Measurements from ENCODE around the gene HNRNPLL.
"Not testable (repeated sequence)": the region's sequence is repeated elsewhere in the genome, so short reads cannot be mapped to it uniquely, and the experiment has no call there.

Gene HNRNPLL

GRCh38 chr2:38546064-38546463 is 56.7 kb downstream of the HNRNPLL start:
- no peak for DNase-seq (ENCODE audit: low spot score)
- TF ChIP-seq CTCF (IDR thresholded peaks at IDR 0.05; ENCODE audit: borderline replicate concordance, control extremely low read depth, extremely low read depth, insufficient read depth, missing control alignments) = no peak
- in situ Hi-C loops (cut with MboI; ENCODE audit: low sequenced_read_pairs, unreplicated experiment) = no loop called here

GRCh38 chr2:38542248-38542631 is 60.5 kb downstream of the HNRNPLL start:
- in situ Hi-C loops (cut with MboI; ENCODE audit: low sequenced_read_pairs, unreplicated experiment); DNase-seq (ENCODE audit: low spot score): not testable (repeated sequence)

- in situ Hi-C loops (cut with MboI; ENCODE audit: low sequenced_read_pairs, unreplicated experiment) = no loop called here
- no peak for DNase-seq (ENCODE audit: low spot score)
- TF ChIP-seq CTCF (IDR thresholded peaks at IDR 0.05; ENCODE audit: borderline replicate concordance, control extremely low read depth, extremely low read depth, insufficient read depth, missing control alignments) = no peak
Measured at GRCh38 chr2:38540580-38541286, 62.0 kb downstream of the HNRNPLL start.

GRCh38 chr2:38539086-38539485 is 63.6 kb downstream of the HNRNPLL start:
- no peak for DNase-seq (ENCODE audit: low spot score)
- in situ Hi-C loops (cut with MboI; ENCODE audit: low sequenced_read_pairs, unreplicated experiment) = no loop called here
- no peak for TF ChIP-seq CTCF (IDR thresholded peaks at IDR 0.05; ENCODE audit: borderline replicate concordance, control extremely low read depth, extremely low read depth, insufficient read depth, missing control alignments)

GRCh38 chr2:38537937-38538525 is 64.7 kb downstream of the HNRNPLL start:
- no peak for TF ChIP-seq CTCF (IDR thresholded peaks at IDR 0.05; ENCODE audit: borderline replicate concordance, control extremely low read depth, extremely low read depth, insufficient read depth, missing control alignments)
- no peak for DNase-seq (ENCODE audit: low spot score)
- in situ Hi-C loops (cut with MboI; ENCODE audit: low sequenced_read_pairs, unreplicated experiment) = no loop called here

GRCh38 chr2:38537296-38537695 is 65.4 kb downstream of the HNRNPLL start:
- in situ Hi-C loops (cut with MboI; ENCODE audit: low sequenced_read_pairs, unreplicated experiment); DNase-seq (ENCODE audit: low spot score): not testable (repeated sequence)

DNA sequence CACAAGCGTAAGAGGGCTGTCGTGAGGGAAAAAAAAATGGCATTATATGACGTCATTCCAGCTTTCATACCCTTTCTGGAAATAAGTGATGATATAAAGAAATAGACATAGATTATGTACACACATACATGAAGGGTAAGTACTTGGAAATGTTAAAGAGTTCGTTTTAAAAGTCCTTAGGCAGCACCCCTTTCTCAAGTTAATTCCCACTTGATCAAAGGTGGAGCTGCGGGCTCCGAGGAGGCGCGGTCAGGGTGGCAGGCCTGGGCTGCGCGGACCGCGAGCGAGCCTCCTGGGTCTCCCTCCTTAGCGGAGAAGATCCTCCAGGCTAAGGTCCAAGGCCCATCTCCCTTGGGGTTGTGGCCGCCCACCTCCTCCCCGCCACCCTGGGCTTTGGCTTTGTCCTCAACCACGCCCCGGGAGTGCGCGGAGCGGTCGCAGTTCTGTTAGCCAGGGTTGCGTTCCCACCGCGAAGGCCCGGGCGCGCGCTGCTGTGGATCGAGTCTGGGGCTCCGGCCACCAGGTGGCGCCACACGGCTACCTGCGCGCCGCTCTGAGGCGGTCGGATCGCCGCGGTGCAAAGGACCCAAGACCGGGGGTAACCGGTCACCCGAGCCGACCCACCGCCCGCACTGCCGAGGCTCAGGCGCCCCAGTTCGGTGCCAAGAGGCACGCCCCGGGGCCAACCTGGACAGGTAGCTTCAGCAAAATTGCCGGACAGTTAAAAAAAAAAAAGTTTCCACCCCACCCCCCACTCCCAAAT is 66.8 kb downstream of the HNRNPLL start:
- TF ChIP-seq CTCF (IDR thresholded peaks at IDR 0.05; ENCODE audit: borderline replicate concordance, control extremely low read depth, extremely low read depth, insufficient read depth, missing control alignments) = peak; percentile 95
- peak; percentile 88 for DNase-seq (ENCODE audit: low spot score)
- in situ Hi-C loops (cut with MboI; ENCODE audit: low sequenced_read_pairs, unreplicated experiment) = no loop called here
